Measurements from ENCODE around the gene ZNF208.
"Not testable (repeated sequence)": the region's sequence is repeated elsewhere in the genome, so short reads cannot be mapped to it uniquely, and the experiment has no call there.

The ZNF208 gene

GRCh38 chr19:22010437-22011143 is at the start of gene ZNF208:
Gene ZNF208, minus strand, starts transcription at chr19:22010943. Its CDS starts 149 bp downstream, at chr19:22010794.
- DNase-seq (ENCODE audit: low read depth): not testable (repeated sequence)

GRCh38 chr19:22052644-22053013 is 41.9 kb upstream of the ZNF208 start:
- DNase-seq (ENCODE audit: low read depth): no peak

- DNase-seq (ENCODE audit: low read depth): not testable (repeated sequence)
Observed at GRCh38 chr19:22041151-22041550, 30.4 kb upstream of the ZNF208 start.

GRCh38 chr19:22030680-22031079 is 19.9 kb upstream of the ZNF208 start:
- DNase-seq (ENCODE audit: low read depth): no peak

- DNase-seq (ENCODE audit: low read depth): no peak
Observed at GRCh38 chr19:22026687-22027086, 15.9 kb upstream of the ZNF208 start.

GRCh38 chr19:22025539-22025938 is 14.8 kb upstream of the ZNF208 start:
- not testable (repeated sequence) for DNase-seq (ENCODE audit: low read depth)

- DNase-seq (ENCODE audit: low read depth): no peak
Observed at GRCh38 chr19:21970466-21970865, 40.3 kb downstream of the ZNF208 start.

- no peak for DNase-seq (ENCODE audit: low read depth)
Observed at GRCh38 chr19:21947775-21948174, 63.0 kb downstream of the ZNF208 start.

GRCh38 chr19:21940684-21941083 is 70.1 kb downstream of the ZNF208 start:
- DNase-seq (ENCODE audit: low read depth): no peak

- no peak for DNase-seq (ENCODE audit: low read depth)
Observed at GRCh38 chr19:21934593-21934992, 76.2 kb downstream of the ZNF208 start.

GRCh38 chr19:21934131-21934530 is 76.6 kb downstream of the ZNF208 start:
- DNase-seq (ENCODE audit: low read depth): no peak

GRCh38 chr19:21922276-21922675 is 88.5 kb downstream of the ZNF208 start:
- no peak for DNase-seq (ENCODE audit: low read depth)

GRCh38 chr19:21921691-21922180 is 89.0 kb downstream of the ZNF208 start:
- no peak for DNase-seq (ENCODE audit: low read depth)

GRCh38 chr19:21915411-21915810 is 95.3 kb downstream of the ZNF208 start:
- no peak for DNase-seq (ENCODE audit: low read depth)

- DNase-seq (ENCODE audit: low read depth): no peak
Observed at GRCh38 chr19:21912654-21913053, 98.1 kb downstream of the ZNF208 start.

GRCh38 chr19:21910318-21910717 is 100.4 kb downstream of the ZNF208 start:
- DNase-seq (ENCODE audit: low read depth): no peak

- no peak for DNase-seq (ENCODE audit: low read depth)
Observed at GRCh38 chr19:21908066-21908465, 102.7 kb downstream of the ZNF208 start.

- DNase-seq (ENCODE audit: low read depth): no peak
Observed at GRCh38 chr19:21907516-21907915, 103.2 kb downstream of the ZNF208 start.

- no peak for DNase-seq (ENCODE audit: low read depth)
Observed at GRCh38 chr19:21902571-21902970, 108.2 kb downstream of the ZNF208 start.

- DNase-seq (ENCODE audit: low read depth): no peak
Observed at GRCh38 chr19:21901861-21902260, 108.9 kb downstream of the ZNF208 start.

GRCh38 chr19:21900401-21900800 is 110.3 kb downstream of the ZNF208 start:
- no peak for DNase-seq (ENCODE audit: low read depth)

- DNase-seq (ENCODE audit: low read depth): no peak
Observed at GRCh38 chr19:21891086-21891485, 119.7 kb downstream of the ZNF208 start.

- not testable (repeated sequence) for DNase-seq (ENCODE audit: low read depth)
Observed at GRCh38 chr19:21890017-21890416, 120.7 kb downstream of the ZNF208 start.

- not testable (repeated sequence) for DNase-seq (ENCODE audit: low read depth)
Observed at GRCh38 chr19:21885516-21885915, 125.2 kb downstream of the ZNF208 start.
